ENCODE data around the gene EFCAB14. TPM values are rescaled to one million over a fixed set of nuclear protein-coding genes. Genes with fewer than 3 reads are reported as not detected.

The EFCAB14 gene, protein sequence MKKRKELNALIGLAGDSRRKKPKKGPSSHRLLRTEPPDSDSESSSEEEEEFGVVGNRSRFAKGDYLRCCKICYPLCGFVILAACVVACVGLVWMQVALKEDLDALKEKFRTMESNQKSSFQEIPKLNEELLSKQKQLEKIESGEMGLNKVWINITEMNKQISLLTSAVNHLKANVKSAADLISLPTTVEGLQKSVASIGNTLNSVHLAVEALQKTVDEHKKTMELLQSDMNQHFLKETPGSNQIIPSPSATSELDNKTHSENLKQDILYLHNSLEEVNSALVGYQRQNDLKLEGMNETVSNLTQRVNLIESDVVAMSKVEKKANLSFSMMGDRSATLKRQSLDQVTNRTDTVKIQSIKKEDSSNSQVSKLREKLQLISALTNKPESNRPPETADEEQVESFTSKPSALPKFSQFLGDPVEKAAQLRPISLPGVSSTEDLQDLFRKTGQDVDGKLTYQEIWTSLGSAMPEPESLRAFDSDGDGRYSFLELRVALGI
- total RNA-seq = 22.3 and 27.5 TPM in 2 replicates

DNA sequence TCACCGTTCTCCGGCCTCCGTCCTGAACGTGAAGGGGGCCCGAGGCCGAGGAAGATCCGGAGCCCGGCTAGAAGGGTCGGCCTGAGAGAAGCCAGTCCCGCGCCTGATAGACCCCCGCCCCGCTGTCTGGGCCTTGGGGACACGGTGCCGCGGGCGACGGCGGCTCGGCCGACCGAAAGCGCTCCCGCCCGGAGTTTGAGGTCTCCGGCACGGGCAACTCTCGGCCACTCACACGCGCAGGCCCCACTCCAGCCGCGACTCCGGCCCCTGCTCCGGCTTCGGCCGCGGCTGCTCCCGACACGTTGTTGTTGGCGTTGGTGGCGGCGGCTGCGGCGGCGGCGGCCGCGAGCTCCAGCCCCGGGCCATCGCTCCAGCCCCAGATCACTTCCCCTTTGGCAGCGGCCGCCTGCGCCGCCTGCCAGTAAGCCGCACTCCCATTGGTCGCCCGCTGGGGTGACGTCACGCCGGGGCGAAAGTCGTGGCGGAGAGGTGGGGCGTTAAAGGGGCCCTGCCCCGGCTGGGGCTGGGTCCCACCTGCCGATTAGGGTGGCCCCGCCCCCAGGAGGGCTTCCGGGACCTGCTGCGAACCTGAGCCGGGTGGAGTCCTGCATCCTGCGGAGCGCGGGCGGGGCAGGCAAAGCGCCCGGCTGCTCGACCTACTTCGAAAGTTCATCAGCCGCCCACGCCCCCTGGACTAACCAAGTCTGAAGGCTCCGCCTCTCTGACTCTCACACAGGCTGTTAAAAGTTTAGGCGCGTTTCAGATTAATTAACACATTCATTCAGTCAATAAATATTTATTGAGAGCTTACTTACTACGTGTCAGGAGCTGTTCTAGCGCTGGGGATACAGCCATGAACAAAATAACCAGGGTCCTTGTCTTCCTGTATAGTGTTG is at the start of gene EFCAB14:
EFCAB14 (minus strand) TSS at position 388 of the 896 bp plus-strand sequence. CDS start 1,027 bp downstream, outside the sequence.

DNA sequence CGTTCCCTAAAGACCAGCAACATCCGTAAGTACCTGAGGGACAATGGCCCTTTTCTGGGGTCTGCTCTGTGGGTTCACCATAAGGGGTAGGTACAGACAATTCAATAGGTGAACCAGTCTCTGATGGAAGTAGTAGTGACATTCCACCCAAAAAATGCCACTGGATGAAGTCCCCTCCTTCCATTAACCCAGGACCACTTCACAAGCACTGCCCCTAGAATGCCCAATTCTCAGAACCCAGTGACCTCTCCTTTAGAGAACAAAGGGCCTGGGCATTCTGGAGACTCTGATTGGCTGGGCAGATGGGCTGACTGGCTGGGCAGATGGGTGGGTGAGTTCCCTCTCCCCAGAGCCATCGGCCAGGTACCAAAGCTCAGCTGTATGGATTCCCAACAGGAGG is 47.4 kb downstream of the EFCAB14 start, which contains the start of gene TEX38:
TEX38 (plus strand) TSS at position 301 of the 400 bp plus-strand sequence; CDS start at position 382, 81 bp downstream.

DNA sequence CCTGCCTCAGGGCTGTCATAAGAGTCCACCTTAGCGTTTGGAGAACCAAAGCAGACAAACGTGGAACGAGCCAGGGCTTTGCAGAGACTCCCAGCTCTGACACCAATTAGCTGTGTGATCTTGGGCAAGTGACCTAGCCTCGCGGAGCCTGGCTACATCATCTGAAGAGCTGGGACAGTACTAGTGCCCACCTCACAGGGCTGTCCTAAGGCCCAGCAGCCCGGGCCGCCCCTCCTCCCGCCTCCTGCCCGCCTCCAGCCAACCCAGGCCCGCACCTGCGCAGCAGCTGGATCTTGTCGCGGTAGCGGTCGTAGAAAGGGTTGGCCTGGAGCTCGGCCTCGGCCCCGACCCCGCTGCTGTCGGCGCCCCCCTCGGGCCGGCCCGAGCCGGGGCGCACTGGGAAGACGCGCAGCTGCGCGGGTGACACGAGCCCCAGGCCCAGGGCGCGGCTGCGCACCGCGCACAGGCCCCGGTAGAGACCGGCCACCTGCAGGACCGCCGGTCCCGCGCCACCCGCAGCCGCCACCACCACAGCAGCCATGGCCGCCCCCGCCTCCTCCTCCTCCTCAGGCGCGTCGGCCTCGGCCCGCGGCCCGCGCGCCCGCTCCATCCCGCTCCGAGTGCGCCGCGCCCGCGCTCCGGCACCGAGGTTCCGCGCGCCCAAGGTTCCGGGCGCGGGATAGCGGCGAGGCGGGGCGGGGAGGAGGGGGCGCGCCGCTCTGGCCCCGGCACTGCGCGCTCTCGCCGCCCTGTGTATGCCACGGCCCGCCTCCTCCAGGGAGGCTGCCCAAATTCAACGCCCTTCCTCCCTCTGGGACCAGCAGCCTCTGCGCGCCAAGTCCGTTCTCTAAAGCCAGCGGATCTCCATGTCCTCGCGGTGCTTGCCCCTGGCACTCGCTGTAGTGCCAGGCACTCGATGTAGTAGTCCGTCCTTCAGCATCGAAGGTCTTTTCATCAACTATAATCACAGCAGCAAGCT is 50.8 kb downstream of the EFCAB14 start, which contains the start of gene ATPAF1:
ATPAF1 (minus strand) TSS at position 583 of the 979 bp plus-strand sequence; CDS start at position 541, 42 bp downstream.

Other genes with a start within 250 kb of the EFCAB14 start
- gene DMBX1, start 229.3 kb downstream of the EFCAB14 start, total RNA-seq = not detected in 2 replicates
- gene KNCN, start 167.5 kb downstream of the EFCAB14 start, total RNA-seq = not detected in 2 replicates
- 15.1 and 21.5 TPM in 2 replicates for gene MKNK1, start 114.8 kb downstream of the EFCAB14 start, total RNA-seq
- 9.0 and 11.3 TPM in 2 replicates for gene MOB3C, start 102.3 kb downstream of the EFCAB14 start, total RNA-seq
- gene ATPAF1, start 50.8 kb downstream of the EFCAB14 start, total RNA-seq = 44.4 and 48.8 TPM in 2 replicates
- gene TEX38, start 47.3 kb downstream of the EFCAB14 start, total RNA-seq = not detected in 2 replicates
- not detected in 2 replicates for gene CYP4B1, start 79.9 kb upstream of the EFCAB14 start, total RNA-seq
- not detected in 2 replicates for gene CYP4A11, start 222.4 kb upstream of the EFCAB14 start, total RNA-seq